HG03575 (cell line): ENCODE results near the gene METAP1D.
"Not testable (repeated sequence)": the region's sequence is repeated elsewhere in the genome, so short reads cannot be mapped to it uniquely, and the experiment has no call there.

Experiments
- ATAC-seq: cut with Tn5 transposase; IDR thresholded peaks from one replicate; pipeline ENCODE4 v1.9.1; 2021; ENCODE audit not compliant: unreplicated experiment, insufficient number of reproducible peaks, low FRiP score; ENCODE audit errors: extremely low read depth

METAP1D gene

GRCh38 chr2:172109988-172110811 lies 110.4 kb downstream of the METAP1D start:
- ATAC-seq, result no peak

DNA sequence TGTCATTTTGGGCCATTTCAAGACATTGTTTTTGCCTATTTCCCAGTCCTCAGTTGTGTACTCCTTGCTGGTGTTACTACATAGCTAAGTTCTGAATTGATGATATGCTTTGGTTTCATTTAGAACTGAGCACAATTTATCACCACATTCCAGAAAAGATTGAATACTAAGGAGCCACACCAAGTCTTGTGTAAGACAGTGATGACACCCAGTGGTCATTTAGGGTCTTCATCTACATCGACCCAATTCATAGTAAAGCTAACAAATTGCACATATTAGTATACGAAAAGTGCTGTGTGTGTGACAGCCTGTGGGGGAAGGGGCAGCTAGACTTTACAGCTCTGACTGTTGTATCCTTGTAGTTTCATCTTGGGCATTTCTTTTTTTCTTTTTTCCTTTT lies 113.9 kb downstream of the METAP1D start:
- no peak for ATAC-seq

- ATAC-seq, result not testable (repeated sequence)
These were observed 114.4 kb downstream of the METAP1D start for GRCh38 chr2:172114176-172114575.

DNA sequence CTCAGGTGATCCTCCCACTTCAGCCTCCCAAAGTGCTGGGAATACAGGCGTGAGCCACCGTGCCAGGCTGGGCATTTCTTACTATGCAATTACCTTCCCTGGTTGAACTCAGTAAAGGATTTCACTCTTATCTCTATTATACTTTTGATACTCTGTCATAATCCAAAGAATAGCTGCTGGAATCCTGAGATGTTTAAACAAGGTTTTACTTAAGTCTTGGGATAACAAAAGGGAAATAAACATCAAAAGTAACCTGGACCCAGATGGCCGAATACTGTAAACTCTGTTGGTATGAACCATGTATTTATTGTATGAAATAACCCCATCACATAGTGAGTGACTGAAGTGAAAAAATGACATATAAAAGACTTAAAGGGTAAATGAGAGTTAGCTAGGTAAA lies 114.8 kb downstream of the METAP1D start:
- ATAC-seq, result no peak

GRCh38 chr2:172116107-172116506 lies 116.4 kb downstream of the METAP1D start:
- ATAC-seq, result no peak

- ATAC-seq, result no peak
These were observed 119.3 kb downstream of the METAP1D start for GRCh38 chr2:172119089-172119488.

DNA sequence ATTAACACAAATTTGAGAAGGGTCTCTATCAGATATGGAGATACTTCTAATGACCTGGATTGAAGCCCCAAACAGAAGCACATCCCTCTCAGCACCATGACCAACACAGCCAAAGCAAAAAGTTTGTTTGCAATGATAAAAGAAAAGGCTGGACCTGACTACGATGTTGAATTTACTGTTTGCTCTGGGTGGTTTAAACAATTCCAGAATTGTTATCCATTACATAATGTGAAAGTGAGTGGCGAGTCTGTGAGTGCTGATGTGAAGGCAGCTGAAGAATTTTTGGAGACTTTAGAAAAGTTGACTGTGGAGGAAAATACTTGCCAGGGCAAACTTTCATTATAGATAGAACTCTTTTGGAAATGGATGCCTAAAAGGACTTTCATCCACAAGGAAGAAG lies 120.4 kb downstream of the METAP1D start:
- ATAC-seq, result no peak

DNA sequence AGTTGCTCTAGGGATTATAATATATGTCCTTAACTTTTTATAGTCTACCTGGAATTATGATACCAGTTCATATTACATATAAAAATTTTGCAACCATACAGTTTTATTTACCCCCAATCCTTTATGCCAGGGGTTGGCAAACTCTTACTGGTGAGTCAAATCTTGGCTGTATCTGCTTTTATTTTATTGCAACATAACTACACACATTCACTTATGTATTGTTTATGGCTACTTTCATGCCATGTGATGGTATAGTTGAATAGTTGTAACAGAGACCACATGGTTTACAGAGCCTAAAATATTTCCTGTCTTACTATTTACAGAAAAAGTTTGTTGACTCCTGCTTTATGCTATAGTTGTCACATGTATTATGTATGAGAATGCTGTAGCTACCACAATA lies 128.7 kb downstream of the METAP1D start:
- no peak for ATAC-seq

DNA sequence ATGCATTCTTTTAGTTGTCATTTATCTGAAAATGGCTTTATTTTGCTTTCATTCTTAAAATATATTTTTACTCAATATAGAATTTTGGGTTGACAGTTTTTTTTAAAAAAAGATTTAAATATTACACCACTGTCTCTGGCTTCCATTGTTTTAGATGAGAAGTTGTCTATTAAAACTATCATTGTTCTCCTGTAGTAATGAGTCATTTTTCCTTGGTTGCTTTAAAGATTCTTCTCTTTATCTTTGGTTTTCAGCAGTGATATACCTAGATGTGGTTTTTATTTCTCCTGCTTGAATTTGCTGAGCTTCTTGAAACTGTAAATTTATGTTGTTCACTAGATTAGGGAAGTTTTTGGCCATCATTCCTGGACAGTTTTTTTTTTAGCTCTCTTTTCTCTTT lies 129.7 kb downstream of the METAP1D start:
- no peak for ATAC-seq
